PC-9 (cell line): ENCODE results near the gene ZNF212. TPM values are rescaled to one million over a fixed set of nuclear protein-coding genes. Genes with fewer than 3 reads are reported as not detected.

Experiments used
- BruUV-seq: library from RNA; stranded (reverse); fragments of 400-500 nt; replicated peaks from 2 replicates; lab custom pipeline; 2021; lab: Mats Ljungman, UMichigan
- CTCF ChIA-PET: fragments of 300-600 bp; sonication (Branson Sonifier 250); formaldehyde crosslinking; loops from one replicate; lab custom pipeline; 2022; ENCODE audit warnings: antibody characterized with exemption; lab: Charles Lee
- POLR2A ChIA-PET: fragments of 300-600 bp; sonication (Branson Sonifier 250); formaldehyde crosslinking; loops from one replicate; lab custom pipeline; 2022; ENCODE audit warnings: antibody characterized with exemption; ENCODE audit not compliant: unreplicated experiment; lab: Charles Lee
- DNase-seq, 2 experiments: peaks; one replicate each; pipeline versions ENCODE4 v3.0.0 to v3.0.0-alpha.2; 2015 to 2022; ENCODE audit warnings: mixed read lengths in 1 of 2
- H2AFZ ChIP-seq: fragments of 200-600 bp; sonication (generic); 2 replicates; pipeline ENCODE4 v1.8.1; 2017; ENCODE audit warnings: antibody characterized with exemption
- H3F3A ChIP-seq: fragments of 200-600 bp; sonication (generic); 2 replicates; pipeline ENCODE4 v1.8.1; 2017; ENCODE audit warnings: antibody characterized with exemption, mild to moderate bottlenecking, low read depth; ENCODE audit not compliant: insufficient read depth
- H3K27ac ChIP-seq: fragments of 200-600 bp; sonication (generic); 2 replicates; pipeline ENCODE4 v1.6.1; 2016; ENCODE audit warnings: mixed run types
- H3K27me3 ChIP-seq: fragments of 200-600 bp; sonication (generic); 2 replicates; pipeline ENCODE4 v1.6.1; 2016; ENCODE audit warnings: low read depth, mixed run types; ENCODE audit not compliant: insufficient read depth
- H3K36me3 ChIP-seq: fragments of 200-600 bp; sonication (generic); 2 replicates; pipeline ENCODE4 v1.6.1; 2016; ENCODE audit warnings: low read depth, mixed run types
- H3K4me1 ChIP-seq: fragments of 200-600 bp; sonication (generic); replicated peaks from 2 replicates; pipeline ENCODE4 v1.6.1; 2016; ENCODE audit warnings: mixed run types; ENCODE audit not compliant: insufficient read depth
- H3K4me2 ChIP-seq: fragments of 200-600 bp; sonication (generic); 2 replicates; pipeline ENCODE4 v1.6.1; 2017; ENCODE audit warnings: mixed run types
- H3K4me3 ChIP-seq: fragments of 200-600 bp; sonication (generic); 2 replicates; pipeline ENCODE4 v1.6.1; 2016; ENCODE audit warnings: mixed run types
- H3K79me2 ChIP-seq: fragments of 200-600 bp; sonication (generic); 2 replicates; pipeline ENCODE4 v1.6.1; 2017; ENCODE audit warnings: low read depth, mixed run types
- H3K9me2 ChIP-seq: fragments of 200-600 bp; sonication (generic); 2 replicates; pipeline ENCODE4 v1.8.1; 2017; ENCODE audit warnings: mild to moderate bottlenecking; ENCODE audit not compliant: insufficient read depth
- H3K9me3 ChIP-seq: fragments of 200-600 bp; sonication (generic); 2 replicates; pipeline ENCODE4 v1.8.1; 2016; ENCODE audit warnings: low read depth; ENCODE audit not compliant: insufficient read depth
- H4K20me1 ChIP-seq: fragments of 200-600 bp; sonication (generic); 2 replicates; pipeline ENCODE4 v1.8.1; 2017; ENCODE audit not compliant: insufficient read depth
- CTCF ChIP-seq: fragments of 200-600 bp; sonication (generic); conservative IDR thresholded peaks from 2 replicates; pipeline ENCODE4 v1.6.1; 2017; ENCODE audit warnings: mixed run types, antibody characterized with exemption, mild to moderate bottlenecking, moderate library complexity
- EZH2 ChIP-seq: fragments of 200-600 bp; sonication (generic); IDR thresholded peaks from 2 replicates; pipeline ENCODE4 v1.8.0; 2017; ENCODE audit warnings: antibody characterized with exemption, low read depth
- intact Hi-C: fragments of 100-400 bp; cut with micrococcal nuclease; formaldehyde crosslinking; loops from one replicate; pipeline ENCODE4 v1.10.0; 2022; ENCODE audit not compliant: unreplicated experiment
- total RNA-seq: library from RNA; stranded (reverse); gene quantifications from 2 replicates; pipeline ENCODE4 v1.2.3, GENCODE V29; 2021

Gene ZNF212
- total RNA-seq, 1 experiment from 2014 or later: 16.9 TPM

GRCh38 chr7:149253665-149254064, 14.2 kb downstream of the ZNF212 start:
- CTCF ChIA-PET: no interaction called here
- Histone ChIP-seq H3K4me2 (no peak overlapping the region), H3K4me3 (no peak overlapping the region), H3K36me3 (peaks cover 24% of the 10 kb centered on the region), H2AFZ (no peak overlapping the region), H3F3A (peaks cover 11% of the 10 kb centered on the region; the same call in 1 of the 2 replicates), H3K9me3 (no peaks in the 10 kb centered on the region), H3K27ac (no peak overlapping the region), H3K9me2 (no peaks in the 10 kb centered on the region), H3K79me2 (no peaks in the 10 kb centered on the region; the same call in 1 of the 2 replicates), H3K27me3 (no peaks in the 10 kb centered on the region), H4K20me1 (peaks cover 4% of the 10 kb centered on the region; the same call in 1 of the 2 replicates), H3K4me1 (no peaks in the 10 kb centered on the region)
- TF ChIP-seq EZH2: no peak
- POLR2A ChIA-PET: interaction anchor here (0.6 kb wide), 1 partner anchor 20 kb away, joined by 6 read pairs; no protein-coding TSS in a partner anchor
- DNase-seq: peak in 1 of 2 experiments; percentile 32
- no TSS peak for BruUV-seq
- intact Hi-C loops: no loop called here

- Histone ChIP-seq H4K20me1 (peaks cover 4% of the 10 kb centered on the region; the same call in 1 of the 2 replicates), H3K9me2 (no peaks in the 10 kb centered on the region), H3K27me3 (no peaks in the 10 kb centered on the region), H3K4me2 (no peak overlapping the region), H3K36me3 (peaks cover 24% of the 10 kb centered on the region), H3K4me3 (no peak overlapping the region), H3K4me1 (no peaks in the 10 kb centered on the region), H3K79me2 (no peaks in the 10 kb centered on the region), H3F3A (peaks cover 11% of the 10 kb centered on the region; the same call in 1 of the 2 replicates), H3K9me3 (no peaks in the 10 kb centered on the region), H3K27ac (no peak overlapping the region), H2AFZ (no peak overlapping the region)
- peak in 1 of 2 experiments; percentile 23 for DNase-seq
- TF ChIP-seq CTCF: no peak
- TF ChIP-seq EZH2: no peak
- ChIA-PET POLR2A (no interaction called here), CTCF (no interaction called here)
- BruUV-seq: no TSS peak
- intact Hi-C loops: no loop called here
Observed at GRCh38 chr7:149254181-149254858, 14.9 kb downstream of the ZNF212 start.

- Histone ChIP-seq H3K9me2 (no peaks in the 10 kb centered on the region), H3K4me1 (no peaks in the 10 kb centered on the region), H3K79me2 (no peaks in the 10 kb centered on the region), H3K4me2 (no peak overlapping the region), H3K27me3 (no peaks in the 10 kb centered on the region), H3F3A (peaks cover 12% of the 10 kb centered on the region; the same call in 1 of the 2 replicates), H4K20me1 (peaks cover 4% of the 10 kb centered on the region; the same call in 1 of the 2 replicates), H3K36me3 (peaks cover 24% of the 10 kb centered on the region), H3K9me3 (no peaks in the 10 kb centered on the region), H3K27ac (no peak overlapping the region), H3K4me3 (no peak overlapping the region), H2AFZ (no peak overlapping the region)
- no TSS peak for BruUV-seq
- DNase-seq: peak in 1 of 2 experiments; percentile 27
- TF ChIP-seq CTCF (no peak), EZH2 (no peak)
- ChIA-PET CTCF (no interaction called here), POLR2A (no interaction called here)
- intact Hi-C loops: no loop called here
Observed at GRCh38 chr7:149255174-149255573, 15.7 kb downstream of the ZNF212 start.
